Lower leg skin (tissue), 3 donors: ENCODE measurements around the gene DND1.

Experiments
- POLR2A ChIP-seq, 2 donors: fragments of 450-650 bp; IDR thresholded peaks; one replicate each; pipeline ENCODE4 v1.6.1; 2016 to 2017; ENCODE audit warnings: antibody characterized with exemption in 2 of 2, mild to moderate bottlenecking in 1 of 2, moderate library complexity in 1 of 2
- TF ChIP-seq, protein P1 (sequence below), 3 donors: fragments of 450-650 bp; IDR thresholded peaks; one replicate each; pipeline ENCODE4 v1.5.1; 2016; ENCODE audit warnings: antibody characterized with exemption in 3 of 3, mild to moderate bottlenecking in 3 of 3, moderate library complexity in 2 of 3

- TF ChIP-seq, protein P1, sequence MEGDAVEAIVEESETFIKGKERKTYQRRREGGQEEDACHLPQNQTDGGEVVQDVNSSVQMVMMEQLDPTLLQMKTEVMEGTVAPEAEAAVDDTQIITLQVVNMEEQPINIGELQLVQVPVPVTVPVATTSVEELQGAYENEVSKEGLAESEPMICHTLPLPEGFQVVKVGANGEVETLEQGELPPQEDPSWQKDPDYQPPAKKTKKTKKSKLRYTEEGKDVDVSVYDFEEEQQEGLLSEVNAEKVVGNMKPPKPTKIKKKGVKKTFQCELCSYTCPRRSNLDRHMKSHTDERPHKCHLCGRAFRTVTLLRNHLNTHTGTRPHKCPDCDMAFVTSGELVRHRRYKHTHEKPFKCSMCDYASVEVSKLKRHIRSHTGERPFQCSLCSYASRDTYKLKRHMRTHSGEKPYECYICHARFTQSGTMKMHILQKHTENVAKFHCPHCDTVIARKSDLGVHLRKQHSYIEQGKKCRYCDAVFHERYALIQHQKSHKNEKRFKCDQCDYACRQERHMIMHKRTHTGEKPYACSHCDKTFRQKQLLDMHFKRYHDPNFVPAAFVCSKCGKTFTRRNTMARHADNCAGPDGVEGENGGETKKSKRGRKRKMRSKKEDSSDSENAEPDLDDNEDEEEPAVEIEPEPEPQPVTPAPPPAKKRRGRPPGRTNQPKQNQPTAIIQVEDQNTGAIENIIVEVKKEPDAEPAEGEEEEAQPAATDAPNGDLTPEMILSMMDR (IDR thresholded peaks at IDR 0.05): no peak
- TF ChIP-seq POLR2A (IDR thresholded peaks at IDR 0.05): no peak
Observed at GRCh38 chr5:140690941-140691924, 17.9 kb upstream of the DND1 start, which contains the start of the genes HARS1 and HARS2.
